Muscle layer of duodenum (tissue), 2 donors: ENCODE data around the gene AKAP8.
"Not testable (repeated sequence)": the region's sequence is repeated elsewhere in the genome, so short reads cannot be mapped to it uniquely, and the experiment has no call there.

Source experiments
- H3K27ac ChIP-seq: one replicate; pipeline ENCODE4 v1.7.0; 2013; ENCODE audit warnings: mild to moderate bottlenecking, low read length
- H3K27me3 ChIP-seq: one replicate; pipeline ENCODE4 v1.7.0; 2013; ENCODE audit warnings: low read depth, mild to moderate bottlenecking, control low read depth, low read length
- H3K36me3 ChIP-seq, 2 donors: one replicate each; pipeline ENCODE4 v1.7.0; 2013; ENCODE audit warnings: low read length in 2 of 2, control low read depth in 1 of 2, mild to moderate bottlenecking in 1 of 2; ENCODE audit not compliant: insufficient read depth in 2 of 2, control insufficient read depth in 1 of 2
- H3K4me1 ChIP-seq, 2 donors: one replicate each; pipeline ENCODE4 v1.7.0; 2013; ENCODE audit warnings: low read length in 2 of 2, mild to moderate bottlenecking in 2 of 2, control low read depth in 1 of 2, moderate library complexity in 1 of 2; ENCODE audit not compliant: insufficient read depth in 2 of 2, control insufficient read depth in 1 of 2
- H3K4me3 ChIP-seq, 2 donors: one replicate each; pipeline ENCODE4 v1.7.0; 2013; ENCODE audit warnings: low read length in 2 of 2, low read depth in 1 of 2, mild to moderate bottlenecking in 1 of 2
- H3K9me3 ChIP-seq, 2 donors: one replicate each; pipeline ENCODE4 v1.7.0; 2013; ENCODE audit warnings: low read length in 2 of 2, control low read depth in 1 of 2, mild to moderate bottlenecking in 1 of 2; ENCODE audit not compliant: control insufficient read depth in 1 of 2
- donor health status: healthy.

The AKAP8 gene

DNA sequence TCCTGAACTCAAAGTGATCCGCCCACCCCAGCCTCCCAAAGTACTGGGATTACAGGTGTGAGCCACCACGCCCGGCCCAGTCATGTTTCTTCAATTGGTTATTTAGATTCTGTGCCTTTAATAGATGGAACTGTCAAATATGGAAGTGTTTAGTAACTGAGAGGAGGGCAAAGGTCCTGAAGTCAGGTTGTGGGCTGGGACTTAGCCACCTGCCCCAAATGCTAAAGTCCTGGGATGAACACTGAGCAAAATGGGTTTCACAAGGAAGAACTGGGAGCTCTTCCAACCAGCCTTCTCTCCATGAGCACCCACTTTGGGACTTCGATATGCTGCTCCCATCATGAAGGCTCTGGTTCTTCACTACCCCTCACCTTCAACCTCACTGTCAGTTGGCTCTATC, 21.7 kb downstream of the AKAP8 start:
- no peak overlapping the region for H3K4me3 ChIP-seq
- no peaks in the 10 kb centered on the region for H3K9me3 ChIP-seq
- H3K4me1 ChIP-seq = no peaks in the 10 kb centered on the region
- H3K36me3 ChIP-seq = peaks cover 46 to 78% of the 10 kb centered on the region in 2 donors
- H3K27ac ChIP-seq = no peak overlapping the region
- no peaks in the 10 kb centered on the region for H3K27me3 ChIP-seq

GRCh38 chr19:15354566-15355296, 24.9 kb downstream of the AKAP8 start:
- no peak overlapping the region for H3K4me3 ChIP-seq
- no peaks in the 10 kb centered on the region for H3K27me3 ChIP-seq
- no peaks in the 10 kb centered on the region for H3K4me1 ChIP-seq
- H3K27ac ChIP-seq = no peak overlapping the region
- no peaks in the 10 kb centered on the region for H3K9me3 ChIP-seq
- peaks cover 25 to 56% of the 10 kb centered on the region in 2 donors for H3K36me3 ChIP-seq

- Histone ChIP-seq H3K4me3 (no peak overlapping the region), H3K27ac (no peak overlapping the region), H3K4me1 (no peaks in the 10 kb centered on the region), H3K36me3 (peaks cover 21 to 48% of the 10 kb centered on the region in 2 donors), H3K27me3 (no peaks in the 10 kb centered on the region), H3K9me3 (no peaks in the 10 kb centered on the region)
Measured at GRCh38 chr19:15353908-15354307, 25.7 kb downstream of the AKAP8 start.

- not testable (repeated sequence) for H3K4me1 ChIP-seq, H3K4me3 ChIP-seq, H3K27ac ChIP-seq, H3K27me3 ChIP-seq, H3K9me3 ChIP-seq
- H3K36me3 ChIP-seq = peaks cover 10 to 34% of the 10 kb centered on the region in 2 donors
Measured at GRCh38 chr19:15352535-15352934, 27.1 kb downstream of the AKAP8 start.

DNA sequence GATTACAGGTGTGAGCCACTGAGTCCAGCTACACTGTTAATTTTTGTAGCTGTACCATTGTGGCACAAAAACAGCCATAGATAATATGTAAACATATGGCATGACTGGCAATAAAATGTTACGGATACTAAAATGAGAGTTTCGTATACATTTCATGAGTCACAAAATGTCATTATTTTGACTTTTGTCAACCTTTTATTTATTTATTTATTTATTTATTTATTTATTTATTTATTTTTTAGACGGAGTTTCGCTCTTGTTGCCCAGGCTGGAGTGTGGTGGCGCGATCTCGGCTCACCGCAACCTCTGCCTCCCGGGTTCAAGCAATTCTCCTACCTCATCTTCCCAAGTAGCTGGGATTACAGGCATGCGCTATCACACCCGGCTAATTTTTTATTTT, 38.3 kb downstream of the AKAP8 start:
- not testable (repeated sequence) for H3K4me3 ChIP-seq, H3K27me3 ChIP-seq, H3K4me1 ChIP-seq, H3K36me3 ChIP-seq, H3K9me3 ChIP-seq, H3K27ac ChIP-seq

DNA sequence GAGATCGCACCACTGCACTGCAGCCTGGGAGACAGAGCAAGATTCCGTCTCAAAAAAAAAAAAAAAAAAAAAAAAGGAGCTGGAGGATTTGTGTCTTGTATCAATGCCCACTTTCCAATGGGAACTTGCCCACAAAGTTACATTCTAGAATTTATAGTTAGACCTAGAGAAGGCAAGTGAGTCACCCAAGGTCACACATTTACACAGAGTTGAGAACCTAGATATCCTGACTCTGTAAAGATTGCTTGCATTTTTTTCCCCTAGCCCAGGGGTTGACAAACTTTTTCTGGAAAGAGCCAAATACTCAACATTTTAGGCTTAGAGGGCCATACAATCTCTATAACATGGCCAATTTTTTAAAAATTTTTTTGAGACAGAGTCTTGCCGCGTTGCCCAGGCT, 39.5 kb downstream of the AKAP8 start:
- Histone ChIP-seq H3K36me3 (peaks cover 0 to 2% of the 10 kb centered on the region in 2 donors), H3K27ac (no peak overlapping the region), H3K27me3 (no peaks in the 10 kb centered on the region), H3K4me3 (no peak overlapping the region), H3K4me1 (no peaks in the 10 kb centered on the region), H3K9me3 (no peaks in the 10 kb centered on the region)

DNA sequence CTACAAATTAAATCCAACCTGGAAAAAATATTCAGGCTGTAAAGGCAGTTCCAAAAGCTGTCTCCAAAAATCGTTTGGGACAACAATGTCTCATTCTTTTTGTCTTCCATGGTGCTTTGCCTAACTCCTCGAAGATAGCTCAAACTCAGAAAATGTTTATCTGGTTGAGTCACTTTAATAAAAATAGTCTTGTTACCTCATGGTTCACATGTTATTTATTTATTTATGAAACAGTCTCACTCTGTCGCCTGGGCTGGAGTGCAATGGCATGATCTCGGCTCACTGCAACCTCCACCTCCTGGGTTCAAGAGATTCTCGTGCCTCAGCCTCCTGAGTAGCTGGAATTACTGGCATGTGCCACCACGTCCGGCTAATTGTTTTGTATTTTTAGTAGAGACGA, 42.4 kb downstream of the AKAP8 start:
- Histone ChIP-seq H3K36me3 (no peaks in the 10 kb centered on the region), H3K27me3 (no peaks in the 10 kb centered on the region), H3K4me1 (peaks cover 0 to 7% of the 10 kb centered on the region in 2 donors), H3K4me3 (no peak overlapping the region), H3K27ac (no peak overlapping the region), H3K9me3 (no peaks in the 10 kb centered on the region)

DNA sequence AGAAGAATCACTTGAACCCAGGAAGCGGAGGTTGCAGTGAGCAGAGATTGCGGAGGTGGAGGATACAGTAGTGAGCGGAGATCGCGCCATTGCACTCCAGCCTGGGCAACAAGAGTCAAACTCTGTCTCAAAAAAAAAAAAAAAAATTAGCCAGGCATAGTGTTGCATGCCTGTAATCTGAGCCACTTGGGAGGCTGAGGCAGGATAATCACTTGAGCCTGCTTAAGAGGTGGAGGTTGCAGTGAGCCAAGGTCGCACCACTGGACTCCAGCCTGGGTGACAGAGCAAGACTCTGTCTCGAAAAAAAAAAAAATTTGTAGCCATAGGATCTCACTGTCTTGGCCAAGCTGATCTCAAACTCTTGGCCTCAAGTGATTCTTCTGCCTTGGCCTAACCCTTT, 43.6 kb downstream of the AKAP8 start:
- not testable (repeated sequence) for H3K4me1 ChIP-seq, H3K9me3 ChIP-seq, H3K36me3 ChIP-seq, H3K27me3 ChIP-seq, H3K27ac ChIP-seq, H3K4me3 ChIP-seq

DNA sequence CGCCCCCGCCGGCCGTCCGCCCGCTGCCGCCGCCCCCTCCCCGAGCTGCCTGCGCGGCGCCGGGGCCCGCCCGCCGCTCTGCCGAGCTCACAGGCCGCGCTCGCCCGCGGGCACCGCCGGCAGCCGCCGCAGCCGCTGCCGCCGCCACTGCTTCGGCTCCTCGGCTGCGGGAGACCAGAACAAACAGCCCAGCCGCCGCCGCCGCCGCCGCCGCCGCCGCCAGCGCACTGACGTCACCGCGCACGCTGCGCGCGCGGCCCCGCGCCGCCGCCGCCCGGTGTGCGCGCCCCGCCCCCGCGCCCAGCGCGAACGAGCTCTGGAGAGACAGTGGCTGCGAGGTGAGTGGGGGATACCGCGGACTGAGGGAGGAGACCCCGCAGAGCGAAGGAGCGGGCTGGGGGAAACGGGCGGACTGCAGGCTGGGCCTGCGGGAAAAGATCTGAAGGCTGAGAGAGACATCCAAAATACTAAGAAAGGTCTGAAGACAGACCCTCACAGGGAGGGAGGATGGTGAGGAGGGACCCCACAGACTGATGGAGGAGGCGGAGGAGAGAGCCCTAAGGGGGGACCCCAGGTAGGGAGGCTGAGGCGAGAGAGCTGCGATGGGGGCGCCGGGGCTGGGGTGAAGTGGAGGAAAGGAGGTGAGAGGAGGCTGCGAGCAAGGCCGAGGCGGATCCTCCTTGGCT, 47.1 kb downstream of the AKAP8 start, which contains the start of gene BRD4:
BRD4 (minus strand) TSS at position 229 of the 686 bp plus-strand sequence. CDS start 59,440 bp downstream, outside the sequence.
- Histone ChIP-seq H3K27ac (peak within 1 kb of the TSS; percentile 91), H3K9me3 (no peaks in the 10 kb centered on the region), H3K27me3 (no peaks in the 10 kb centered on the region), H3K4me1 (peaks cover 9 to 36% of the 10 kb centered on the region in 2 donors), H3K36me3 (peaks cover 0 to 5% of the 10 kb centered on the region in 2 donors), H3K4me3 (peak within 1 kb of the TSS; percentile 86 to 92)

DNA sequence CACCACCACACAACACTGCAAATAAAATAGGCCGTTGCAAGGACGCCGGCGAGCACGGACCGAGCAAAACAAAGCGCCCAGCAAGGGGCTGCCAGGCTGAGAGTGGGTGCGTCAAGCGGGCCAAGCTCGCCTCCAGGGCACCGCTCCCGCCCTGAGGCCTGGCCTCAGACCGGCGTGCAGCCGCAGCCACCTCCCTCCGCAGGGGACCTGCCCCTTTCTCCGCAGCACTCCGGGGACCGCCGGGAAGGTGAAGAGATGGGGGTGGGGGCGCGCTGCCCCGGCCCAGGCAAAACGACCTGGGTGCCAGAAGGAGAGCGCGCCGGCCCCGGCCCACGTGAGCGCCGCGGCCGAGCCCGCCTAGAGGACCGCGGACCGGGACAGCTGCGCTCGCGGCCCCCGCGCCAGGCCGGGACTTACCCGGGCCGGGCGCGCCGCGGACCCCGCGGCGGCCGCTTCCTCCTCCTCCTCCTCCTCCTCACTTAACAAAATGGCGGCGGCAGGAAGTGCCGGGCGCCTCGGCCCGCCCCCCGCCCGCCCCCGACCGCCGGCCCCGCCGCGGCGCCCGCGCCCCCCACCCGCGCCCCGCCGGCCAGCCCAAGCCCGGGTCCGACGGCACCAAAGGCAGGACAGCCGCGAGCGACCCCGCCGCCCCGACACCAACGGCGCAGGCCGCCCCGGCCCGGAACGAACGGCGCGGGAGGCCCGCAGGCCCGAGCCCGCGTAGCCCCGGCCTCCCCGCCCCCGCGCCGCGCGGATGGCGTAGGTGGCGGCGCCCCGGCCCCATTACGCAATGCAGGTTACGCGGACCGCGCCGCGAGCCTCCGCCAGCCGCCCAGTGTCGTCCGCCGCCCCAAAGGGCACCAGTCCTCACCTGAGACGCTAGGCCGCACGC, 47.9 kb downstream of the AKAP8 start:
- no peaks in the 10 kb centered on the region for H3K27me3 ChIP-seq
- H3K9me3 ChIP-seq = no peaks in the 10 kb centered on the region
- peaks cover 13 to 43% of the 10 kb centered on the region in 2 donors for H3K4me1 ChIP-seq
- peaks cover 0 to 5% of the 10 kb centered on the region in 2 donors for H3K36me3 ChIP-seq
- H3K27ac ChIP-seq = peak overlapping the region; percentile 91
- peak overlapping the region; percentile 86 to 92 for H3K4me3 ChIP-seq

GRCh38 chr19:15330801-15331418, 48.7 kb downstream of the AKAP8 start:
- Histone ChIP-seq H3K4me1 (peaks cover 16 to 51% of the 10 kb centered on the region in 2 donors), H3K9me3 (no peaks in the 10 kb centered on the region), H3K27me3 (no peaks in the 10 kb centered on the region), H3K4me3 (peak overlapping the region; percentile 86 to 92), H3K36me3 (peaks cover 0 to 5% of the 10 kb centered on the region in 2 donors), H3K27ac (peak overlapping the region; percentile 91)
